HG02973 (cell line): ENCODE results near the gene PGRMC1.
"Not testable (repeated sequence)": the region's sequence is repeated elsewhere in the genome, so short reads cannot be mapped to it uniquely, and the experiment has no call there.

ENCODE experiments used
- ATAC-seq: cut with Tn5 transposase; IDR thresholded peaks from one replicate; pipeline ENCODE4 v1.9.1; 2021; ENCODE audit warnings: moderate library complexity; ENCODE audit not compliant: unreplicated experiment

Gene PGRMC1

DNA sequence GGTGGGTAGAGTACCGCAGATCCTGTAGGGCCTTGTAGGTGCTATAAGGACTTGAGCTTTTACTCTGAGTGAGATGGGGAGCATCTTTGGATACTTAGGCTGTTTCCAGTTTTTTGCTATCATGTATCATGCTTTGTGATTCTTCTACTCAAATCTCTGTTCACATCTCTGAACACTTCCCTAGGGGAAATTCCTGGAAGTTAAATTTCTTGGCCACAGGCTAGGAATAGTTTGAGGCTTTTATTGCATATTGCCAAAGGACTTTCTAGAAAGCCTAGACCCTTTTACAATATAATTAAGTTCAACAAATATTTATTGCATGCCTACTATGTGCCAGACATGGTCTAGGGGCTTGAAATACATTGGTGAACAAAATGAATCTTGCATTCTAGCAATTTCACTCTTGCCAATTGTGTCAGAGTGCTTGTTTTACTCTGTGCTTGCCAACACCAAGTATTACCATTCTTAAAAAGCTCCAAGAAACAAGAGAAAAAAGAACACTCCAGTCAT lies 4.1 kb upstream of the PGRMC1 start:
- no peak for ATAC-seq

DNA sequence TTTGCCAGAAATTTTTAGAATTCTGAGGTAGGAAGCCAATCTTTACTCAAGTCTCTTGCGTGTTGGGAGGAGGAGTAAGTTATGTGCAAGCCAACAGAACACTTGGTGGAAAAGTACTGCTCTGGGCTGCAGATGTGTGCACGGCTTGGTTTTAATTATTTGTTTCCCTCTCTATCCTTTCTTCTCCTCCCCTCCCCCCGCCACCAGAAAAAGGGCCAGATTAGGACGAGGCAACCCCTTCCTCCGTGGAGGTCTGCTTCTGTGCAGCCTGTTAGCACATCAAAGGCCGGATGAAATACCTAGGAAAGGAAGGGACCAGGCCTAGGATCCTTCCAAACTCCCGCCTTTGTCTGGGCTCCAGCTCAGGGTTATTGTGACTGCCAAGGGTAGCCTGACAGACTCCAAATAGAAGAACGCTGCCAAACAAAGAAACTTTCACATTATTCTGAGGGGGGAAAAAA lies 1.0 kb upstream of the PGRMC1 start:
- no peak for ATAC-seq

DNA sequence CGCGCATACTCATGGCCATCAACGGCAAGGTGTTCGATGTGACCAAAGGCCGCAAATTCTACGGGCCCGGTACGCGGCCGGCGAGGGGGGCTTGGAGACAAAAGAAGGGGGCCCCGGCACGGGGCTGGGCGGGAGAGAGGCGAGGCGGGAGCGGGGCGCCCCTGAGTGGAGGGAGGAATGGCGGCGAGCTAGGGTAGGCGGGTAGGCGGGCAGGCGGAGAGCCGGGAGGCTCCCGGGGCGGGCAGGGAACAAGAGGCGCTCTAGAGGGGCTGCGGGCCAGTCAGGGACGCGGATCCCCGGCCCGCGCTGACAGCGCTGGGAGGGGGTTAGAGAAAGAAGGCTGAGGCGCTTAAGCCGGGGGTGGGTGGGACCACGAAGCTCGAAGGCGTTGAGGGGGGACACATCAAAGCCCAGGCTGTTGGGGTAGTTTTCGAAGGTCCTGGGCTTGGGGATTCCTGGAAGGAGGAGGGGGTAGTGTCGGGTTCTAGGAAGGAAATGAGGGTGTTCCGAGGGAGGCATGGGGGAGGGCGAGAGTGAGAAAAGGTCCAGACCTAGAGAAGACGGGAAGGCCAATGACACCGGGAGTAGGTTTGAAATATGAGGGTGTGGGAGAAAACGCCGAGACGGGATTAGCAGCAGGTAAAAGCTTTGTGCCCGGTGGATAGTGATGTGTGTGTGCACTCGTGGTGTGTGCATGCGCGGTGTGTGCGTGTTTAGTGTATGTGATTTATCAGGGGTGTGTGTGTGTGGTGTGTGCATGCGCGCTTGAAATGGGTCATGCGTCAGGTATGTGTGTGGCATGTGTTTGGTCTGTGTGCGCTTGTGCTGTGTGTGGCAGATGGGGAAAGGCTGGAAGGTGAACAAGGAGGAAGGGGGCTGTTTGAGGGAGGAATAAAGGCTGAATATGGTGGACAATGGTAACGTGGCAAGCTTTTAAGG lies 807 bp downstream of the PGRMC1 start:
- peak; percentile 24 for ATAC-seq

DNA sequence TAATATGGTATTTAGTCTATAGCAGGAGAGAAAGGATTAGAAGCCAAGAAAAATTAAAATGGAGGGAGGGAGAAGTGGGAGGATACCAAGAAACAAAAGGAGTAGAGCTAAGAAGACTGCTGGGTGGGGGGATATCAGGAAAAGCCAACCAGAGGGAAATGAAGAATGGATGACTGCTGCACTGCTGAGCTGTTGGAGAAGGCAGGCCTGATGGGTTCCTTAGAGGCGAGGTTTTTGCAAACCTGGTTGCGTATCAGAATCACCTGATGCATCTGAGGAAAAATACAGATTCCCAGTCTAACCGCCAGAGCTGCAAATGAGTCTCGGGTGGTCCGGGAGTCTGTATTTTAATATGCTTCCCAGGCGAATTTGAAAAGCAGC lies 1.5 kb downstream of the PGRMC1 start:
- ATAC-seq: no peak

DNA sequence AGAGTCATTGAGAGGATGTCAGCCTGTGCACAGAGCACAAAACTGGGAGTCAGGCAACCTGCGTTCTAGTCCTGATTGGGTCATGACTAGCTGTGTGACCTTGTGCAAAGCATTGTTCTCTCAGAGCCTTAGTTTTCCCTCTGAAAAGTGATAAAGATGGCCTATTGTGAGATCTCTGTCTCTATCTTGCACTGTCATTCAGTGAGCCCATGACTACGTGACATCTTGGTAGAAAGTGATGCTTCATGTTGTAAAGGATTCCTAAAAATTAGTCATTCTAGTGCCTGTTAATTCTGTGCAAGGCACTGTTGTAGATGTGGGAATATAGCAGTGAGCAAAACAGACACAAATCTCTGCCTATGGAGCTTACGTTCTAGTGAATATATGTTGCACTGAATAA lies 2.5 kb downstream of the PGRMC1 start:
- ATAC-seq: no peak

DNA sequence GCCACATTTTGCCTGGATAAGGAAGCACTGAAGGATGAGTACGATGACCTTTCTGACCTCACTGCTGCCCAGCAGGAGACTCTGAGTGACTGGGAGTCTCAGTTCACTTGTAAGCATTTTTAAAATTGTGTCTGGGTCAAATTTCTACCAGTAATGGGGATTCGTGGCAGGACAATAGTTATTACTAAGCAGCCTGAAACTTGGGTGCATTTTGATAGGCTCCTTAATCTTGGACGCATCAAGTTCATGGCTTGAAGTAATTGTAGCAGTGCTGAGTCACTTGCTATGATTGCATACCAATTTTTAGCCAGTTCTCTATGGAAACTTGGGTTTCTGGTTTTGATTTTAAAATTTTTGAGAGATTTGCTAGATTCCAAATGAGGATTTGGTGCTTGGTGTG lies 4.3 kb downstream of the PGRMC1 start:
- ATAC-seq: no peak

DNA sequence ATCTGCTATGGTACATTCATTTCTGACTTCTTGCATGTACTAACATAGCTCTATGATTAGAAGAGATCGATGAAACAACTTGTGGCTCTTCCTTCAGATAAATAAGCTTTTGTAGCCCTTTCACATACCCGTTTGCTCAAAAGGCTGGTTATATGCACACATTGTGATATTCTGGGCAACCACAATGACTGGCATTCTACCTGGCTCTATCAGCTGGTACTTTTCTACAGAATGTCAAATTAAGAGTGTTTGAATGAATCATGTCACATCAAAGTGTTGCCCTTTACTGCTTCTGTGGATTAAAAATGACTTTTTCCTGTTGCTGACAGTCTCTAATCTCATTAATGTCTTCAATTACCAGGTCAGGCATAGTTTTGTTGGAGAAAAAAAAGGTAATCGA lies 11.6 kb downstream of the PGRMC1 start:
- ATAC-seq: no peak

DNA sequence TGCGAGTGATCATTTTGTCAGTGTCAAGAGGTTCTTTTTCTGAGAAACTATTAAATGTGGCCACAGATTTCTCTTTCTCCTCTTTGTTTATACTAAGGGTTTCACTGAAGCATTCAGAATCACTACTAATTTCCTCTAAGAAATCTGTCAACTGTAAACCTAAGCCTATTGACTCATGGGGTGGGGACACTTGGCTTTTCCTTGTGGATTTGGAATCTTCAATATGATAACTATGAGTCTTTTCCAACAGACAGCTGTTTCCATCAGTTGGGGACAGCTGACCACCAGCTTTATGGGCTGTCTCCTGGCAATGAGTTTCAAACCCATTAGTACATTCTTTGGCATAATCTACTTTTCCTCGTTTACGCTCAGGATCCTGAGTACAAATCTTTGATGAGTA lies 13.8 kb downstream of the PGRMC1 start:
- ATAC-seq: no peak

DNA sequence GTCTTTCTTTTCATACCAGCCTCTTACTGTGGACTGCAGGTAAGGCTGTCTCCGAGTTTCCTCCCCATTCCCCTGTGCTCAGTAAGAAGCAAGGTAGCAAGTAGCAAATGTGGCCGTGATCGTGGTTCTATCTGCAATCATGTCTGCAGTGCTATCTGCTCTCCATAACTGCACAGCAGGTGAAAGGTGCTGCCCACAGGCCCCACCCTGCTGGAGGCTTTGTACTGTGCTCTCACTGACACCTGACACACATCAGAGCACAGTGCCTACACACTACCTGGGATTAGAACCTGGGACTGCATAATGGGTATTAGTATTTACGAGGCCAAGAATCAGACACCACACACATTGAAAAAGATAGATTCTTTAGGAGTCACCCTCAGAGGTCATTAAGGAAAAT lies 15.3 kb downstream of the PGRMC1 start:
- ATAC-seq: no peak

DNA sequence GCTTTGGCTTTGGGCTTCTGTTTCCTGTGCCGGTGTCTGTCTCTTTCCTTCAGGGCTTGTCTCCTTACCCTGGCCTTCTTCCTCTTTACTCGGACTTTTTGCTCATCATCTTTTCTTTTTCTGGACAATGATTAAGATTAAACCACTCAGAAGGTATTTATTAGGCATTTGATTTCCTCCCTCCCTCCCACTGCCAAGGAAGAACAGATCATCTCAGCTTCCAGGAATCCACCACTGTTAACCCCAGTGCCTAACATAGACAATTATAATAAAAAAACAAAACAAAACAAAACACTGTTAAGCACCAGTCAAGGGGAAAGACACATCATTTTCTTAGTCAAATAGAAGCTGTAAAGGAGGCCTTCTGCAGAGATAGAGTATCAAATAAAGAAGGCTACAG lies 16.6 kb downstream of the PGRMC1 start:
- no peak for ATAC-seq

DNA sequence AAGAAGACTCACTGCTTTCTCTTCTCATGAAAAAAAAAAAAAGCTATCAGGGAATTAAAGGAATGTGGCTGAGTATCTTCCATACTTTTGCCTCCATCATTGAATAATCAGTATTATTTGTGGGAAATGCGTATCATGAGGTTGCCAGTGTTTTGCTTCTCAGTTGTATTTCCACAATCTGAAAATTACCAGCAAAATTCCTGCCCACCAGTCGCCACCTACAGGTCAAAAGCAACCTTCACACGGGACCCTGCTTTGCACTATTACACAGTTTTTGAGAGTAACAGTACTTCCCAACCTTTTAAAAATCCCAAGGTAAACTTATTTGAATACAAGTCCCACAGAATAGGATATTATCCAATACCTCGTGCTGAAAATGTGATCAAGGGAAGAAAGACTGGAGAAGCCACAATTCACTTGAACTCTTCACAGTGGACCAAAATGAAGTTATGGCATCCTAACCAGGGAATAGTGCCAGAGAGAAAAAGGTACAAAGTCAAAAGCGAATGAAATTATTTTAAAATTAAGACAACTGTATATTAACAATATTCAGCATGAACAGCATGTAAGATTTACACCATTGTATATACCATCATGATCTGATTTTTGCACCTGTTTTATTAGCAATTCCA lies 30.4 kb downstream of the PGRMC1 start:
- no peak for ATAC-seq

DNA sequence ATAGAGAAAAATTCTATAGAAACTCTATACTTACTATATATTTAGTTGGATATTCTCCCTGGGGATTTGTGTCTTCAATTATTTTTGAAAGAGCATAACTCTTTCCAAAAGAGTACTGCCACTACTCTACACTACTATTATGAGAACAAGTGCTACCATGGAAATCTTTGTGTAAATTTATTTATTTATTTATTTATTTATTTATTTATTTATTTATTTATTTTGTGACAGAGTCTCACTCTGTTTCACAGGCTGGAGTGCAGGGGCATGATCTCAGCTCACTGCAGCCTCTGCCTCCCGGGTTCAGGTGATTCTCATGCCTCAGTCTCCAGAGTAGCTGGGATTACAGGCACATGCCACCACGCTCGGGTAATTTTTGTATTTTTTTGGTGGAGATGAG lies 31.0 kb downstream of the PGRMC1 start:
- ATAC-seq: not testable (repeated sequence)

DNA sequence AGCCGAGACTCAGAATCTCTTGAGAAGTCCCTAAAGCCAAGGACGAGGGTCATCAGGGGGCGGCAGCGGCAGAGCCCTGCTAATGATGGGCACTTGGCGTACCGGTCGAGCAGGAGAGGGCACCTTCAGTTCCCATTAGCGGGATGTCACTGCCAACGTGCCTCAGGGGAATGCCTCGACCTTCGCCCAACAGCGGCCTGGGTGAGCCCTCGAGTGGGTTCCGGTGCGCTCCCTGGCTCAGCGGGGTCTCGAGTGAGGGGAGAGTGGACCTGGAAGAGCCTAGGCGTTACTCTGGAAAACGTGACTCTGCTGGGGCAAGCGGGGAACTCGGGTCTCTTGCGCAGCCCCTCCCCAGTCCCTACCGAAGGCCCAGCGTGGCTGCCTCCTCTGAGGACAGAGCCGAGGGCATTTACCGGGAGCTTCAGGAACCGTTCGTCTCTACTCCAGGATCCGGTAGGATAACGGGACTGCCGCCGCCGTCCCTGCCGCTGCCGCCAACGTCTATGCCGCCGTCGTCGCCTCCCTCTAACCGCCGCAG lies 36.9 kb downstream of the PGRMC1 start:
- no peak for ATAC-seq

DNA sequence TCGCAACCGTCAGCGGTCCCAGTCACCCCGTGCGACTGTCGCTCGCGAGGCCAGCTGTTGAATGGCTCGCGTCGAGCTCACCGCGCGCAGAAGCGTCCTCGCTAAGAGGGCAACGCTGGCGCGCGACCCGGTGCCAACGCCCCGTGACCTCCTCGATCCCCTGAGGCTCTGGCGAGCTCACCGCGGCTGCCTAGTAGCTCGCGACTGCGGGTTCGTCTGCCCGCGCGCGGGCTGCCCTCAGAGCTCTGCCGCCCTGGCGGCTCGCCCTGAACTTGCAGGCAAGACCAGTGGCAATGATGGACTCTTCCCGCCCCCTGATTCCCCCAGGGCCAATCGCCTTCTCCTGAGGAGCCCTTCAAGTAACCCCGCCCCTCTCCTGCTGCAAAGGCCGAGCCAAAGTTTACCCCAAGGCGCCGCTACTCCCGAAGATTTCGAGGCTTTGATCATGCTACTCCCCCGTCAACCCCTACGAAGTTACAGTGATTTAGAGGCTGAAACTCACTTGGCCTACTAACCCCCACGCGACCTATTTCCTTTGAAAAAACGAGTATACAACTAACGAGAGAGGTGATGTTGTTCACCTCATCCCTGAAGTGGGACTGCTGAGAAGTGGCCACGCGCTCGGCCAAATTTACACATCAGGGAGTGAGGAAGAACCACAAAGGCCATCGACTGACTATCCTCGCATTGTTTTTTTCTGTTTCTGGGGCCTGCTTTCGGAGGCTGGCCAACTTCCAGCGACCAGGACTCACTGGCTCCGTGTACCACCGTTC lies 37.5 kb downstream of the PGRMC1 start:
- no peak for ATAC-seq

DNA sequence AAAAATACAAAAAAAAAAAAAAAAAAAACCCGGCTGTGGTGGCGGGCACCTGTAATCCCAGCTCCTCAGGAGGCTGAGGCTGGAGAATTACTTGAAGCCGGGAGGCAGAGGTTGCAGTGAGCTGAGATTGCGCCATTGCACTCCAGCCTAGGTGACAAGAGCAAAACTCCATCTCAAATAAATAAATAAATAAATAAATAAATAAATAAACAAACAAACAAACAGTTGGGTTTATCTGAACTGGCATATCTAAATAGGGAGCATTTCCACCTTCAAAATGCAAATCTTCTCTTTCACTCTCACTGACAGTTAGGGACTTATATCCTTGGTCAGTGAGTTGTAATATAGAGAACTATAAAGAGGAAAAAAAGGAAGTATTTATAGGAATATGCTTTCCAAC lies 46.3 kb downstream of the PGRMC1 start:
- not testable (repeated sequence) for ATAC-seq

DNA sequence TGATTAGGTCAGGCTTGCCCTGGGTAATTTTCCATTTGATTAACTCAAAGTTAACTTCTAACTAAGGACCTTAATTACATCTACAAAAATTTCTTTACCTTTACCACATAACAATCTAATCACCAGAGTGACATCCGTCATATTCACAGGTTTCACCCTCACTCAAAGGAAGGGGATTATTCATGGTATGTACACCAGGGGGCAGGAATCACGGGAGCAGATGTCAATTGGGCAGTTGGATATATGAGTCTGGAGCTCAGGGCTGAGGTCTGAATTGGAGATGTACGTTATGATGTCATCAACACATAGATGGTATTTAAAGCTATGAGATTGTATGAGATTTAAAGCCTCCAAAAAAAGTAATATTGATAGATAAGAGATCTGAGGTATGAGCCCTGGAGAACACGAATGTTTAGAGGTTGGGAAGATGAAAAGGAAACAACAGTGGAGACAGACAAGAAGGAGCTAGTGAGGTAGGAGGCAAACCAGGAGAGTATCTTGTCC lies 52.9 kb downstream of the PGRMC1 start:
- ATAC-seq: no peak

DNA sequence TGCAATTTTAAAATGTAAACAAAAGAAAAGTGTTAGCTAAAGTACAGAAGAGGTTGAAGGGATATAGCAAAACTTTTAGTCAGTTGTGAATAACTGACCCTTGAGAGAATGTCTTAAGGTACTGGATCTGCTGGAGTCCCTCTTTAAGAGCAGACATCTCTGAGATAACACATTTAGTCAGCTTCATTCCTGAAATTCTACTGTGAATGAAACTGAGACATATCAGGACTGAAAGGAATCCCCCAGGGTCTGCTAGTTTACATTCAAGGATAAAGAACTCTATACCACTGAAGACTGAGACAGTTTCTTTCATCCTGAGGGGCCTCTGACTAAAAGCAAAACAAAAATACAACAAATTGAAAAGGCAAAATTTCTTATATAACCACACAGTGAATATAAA lies 54.4 kb downstream of the PGRMC1 start:
- no peak for ATAC-seq

DNA sequence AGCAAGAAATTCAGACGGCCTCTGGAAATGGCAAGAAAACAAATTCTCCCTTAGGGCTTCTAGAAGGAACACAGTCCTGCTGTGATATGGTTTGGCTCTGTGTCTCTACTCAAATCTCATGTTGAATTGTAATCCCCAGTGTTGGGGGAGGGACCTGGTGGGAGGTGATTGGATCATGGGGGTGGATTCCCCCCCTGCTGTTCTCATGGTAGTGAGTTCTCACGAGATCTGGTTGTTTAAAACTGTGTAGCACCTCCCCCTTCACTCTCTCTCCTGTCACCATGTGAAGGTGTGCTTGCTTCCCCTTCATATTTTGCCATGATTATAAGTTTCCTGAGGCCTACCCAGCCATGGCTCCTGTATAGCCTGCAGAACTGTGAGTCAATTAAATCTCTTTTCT lies 55.2 kb downstream of the PGRMC1 start:
- not testable (repeated sequence) for ATAC-seq

DNA sequence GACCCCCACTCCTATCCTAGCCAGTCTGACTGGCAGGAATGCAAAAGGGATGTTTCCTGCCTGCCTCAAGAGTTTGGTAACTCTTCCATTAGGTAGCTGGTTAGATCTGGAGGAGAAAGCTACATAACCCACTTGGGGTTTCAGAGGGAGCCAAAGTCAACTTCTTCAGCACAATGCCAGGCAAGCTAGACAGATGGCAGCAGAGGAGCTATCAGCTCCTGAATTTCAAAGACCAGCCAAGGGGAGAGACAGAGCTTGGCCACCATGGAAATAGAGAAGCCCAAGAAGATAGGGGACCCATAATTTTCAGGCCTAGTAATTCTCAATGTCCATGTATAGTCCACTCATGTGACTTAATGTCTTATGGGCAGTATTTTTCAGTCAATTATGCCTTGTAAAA lies 56.4 kb downstream of the PGRMC1 start:
- no peak for ATAC-seq
